ENCODE measurements around the gene BLOC1S5. TPM values are rescaled to one million over a fixed set of nuclear protein-coding genes. Genes with fewer than 3 reads are reported as not detected.

BLOC1S5 gene
- total and polyA plus RNA-seq, 9 of the 15 experiments (the other 6 are each of a cell fraction or from before 2014, with no cell fraction given): 8.5 to 41.0 (median 27.7) TPM

DNA sequence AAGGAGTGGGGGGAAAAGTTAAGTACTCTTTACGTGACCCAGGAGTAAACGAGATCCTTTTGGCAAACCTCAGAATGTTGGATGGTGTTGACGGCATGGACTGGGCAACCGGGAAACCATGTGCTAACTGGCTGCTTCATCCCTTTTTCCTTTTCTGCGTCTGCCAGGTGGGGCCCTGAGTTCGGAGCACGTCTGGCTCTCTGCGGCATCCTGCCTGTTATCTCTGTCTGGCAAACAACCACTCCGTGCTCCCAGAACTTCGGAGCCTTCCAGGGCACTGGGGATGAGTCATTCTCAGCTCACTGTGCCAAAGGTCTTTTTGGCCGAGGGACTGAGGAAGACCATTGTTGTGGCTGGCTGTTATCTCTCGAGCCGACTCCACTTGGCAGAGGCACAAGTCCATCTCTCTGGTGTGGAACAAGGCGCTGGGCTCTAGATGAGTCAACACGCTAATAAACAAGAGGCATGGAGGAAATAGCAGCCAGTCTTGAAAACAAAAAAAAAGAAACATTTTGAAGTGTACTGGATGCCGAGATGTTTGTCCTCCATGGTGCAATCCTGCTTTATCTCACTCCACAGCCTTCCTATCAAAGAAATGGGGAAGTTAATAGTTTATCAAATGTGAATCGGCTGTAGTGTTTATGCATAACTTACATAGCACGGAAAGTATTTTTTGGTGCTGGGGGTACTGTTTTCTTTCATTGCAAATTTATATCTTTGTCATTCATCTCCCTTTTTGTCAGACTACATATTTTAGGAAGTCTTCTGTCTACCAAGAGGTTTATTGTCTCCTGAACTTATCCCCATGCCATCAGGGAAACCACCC lies 89.0 kb downstream of the BLOC1S5 start (continued):
- no peak for TF ChIP-seq FUS (optimal IDR thresholded peaks at IDR 0.05; ENCODE audit: low read depth, low read length)
- TF ChIP-seq MBD2 (IDR thresholded peaks at IDR 0.05; ENCODE audit: borderline replicate concordance, low read depth): peak; percentile 62; the same call in 1 of the 2 replicates
- peak; percentile 39 for TF ChIP-seq MAFF (IDR thresholded peaks at IDR 0.05; ENCODE audit: low read length)
- TF ChIP-seq, protein P1, sequence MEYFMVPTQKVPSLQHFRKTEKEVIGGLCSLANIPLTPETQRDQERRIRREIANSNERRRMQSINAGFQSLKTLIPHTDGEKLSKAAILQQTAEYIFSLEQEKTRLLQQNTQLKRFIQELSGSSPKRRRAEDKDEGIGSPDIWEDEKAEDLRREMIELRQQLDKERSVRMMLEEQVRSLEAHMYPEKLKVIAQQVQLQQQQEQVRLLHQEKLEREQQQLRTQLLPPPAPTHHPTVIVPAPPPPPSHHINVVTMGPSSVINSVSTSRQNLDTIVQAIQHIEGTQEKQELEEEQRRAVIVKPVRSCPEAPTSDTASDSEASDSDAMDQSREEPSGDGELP (CRISPR knock-in tag; IDR thresholded peaks at IDR 0.05; ENCODE audit: borderline replicate concordance): peak; percentile 81; the same call in 1 of the 2 replicates
- TF ChIP-seq, protein P2, sequence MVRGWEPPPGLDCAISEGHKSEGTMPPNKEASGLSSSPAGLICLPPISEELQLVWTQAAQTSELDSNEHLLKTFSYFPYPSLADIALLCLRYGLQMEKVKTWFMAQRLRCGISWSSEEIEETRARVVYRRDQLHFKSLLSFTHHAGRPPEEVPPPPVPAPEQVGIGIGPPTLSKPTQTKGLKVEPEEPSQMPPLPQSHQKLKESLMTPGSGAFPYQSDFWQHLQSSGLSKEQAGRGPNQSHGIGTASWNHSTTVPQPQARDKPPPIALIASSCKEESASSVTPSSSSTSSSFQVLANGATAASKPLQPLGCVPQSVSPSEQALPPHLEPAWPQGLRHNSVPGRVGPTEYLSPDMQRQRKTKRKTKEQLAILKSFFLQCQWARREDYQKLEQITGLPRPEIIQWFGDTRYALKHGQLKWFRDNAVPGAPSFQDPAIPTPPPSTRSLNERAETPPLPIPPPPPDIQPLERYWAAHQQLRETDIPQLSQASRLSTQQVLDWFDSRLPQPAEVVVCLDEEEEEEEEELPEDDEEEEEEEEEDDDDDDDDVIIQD (CRISPR knock-in tag; IDR thresholded peaks at IDR 0.05): no peak
- TF ChIP-seq, protein P3, sequence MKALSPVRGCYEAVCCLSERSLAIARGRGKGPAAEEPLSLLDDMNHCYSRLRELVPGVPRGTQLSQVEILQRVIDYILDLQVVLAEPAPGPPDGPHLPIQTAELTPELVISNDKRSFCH (CRISPR knock-in tag; IDR thresholded peaks at IDR 0.05): no peak
- TF ChIP-seq, protein P3 (tag; IDR thresholded peaks at IDR 0.05): peak; percentile 51; the same call in 1 of the 2 replicates
- TF ChIP-seq, protein P4, sequence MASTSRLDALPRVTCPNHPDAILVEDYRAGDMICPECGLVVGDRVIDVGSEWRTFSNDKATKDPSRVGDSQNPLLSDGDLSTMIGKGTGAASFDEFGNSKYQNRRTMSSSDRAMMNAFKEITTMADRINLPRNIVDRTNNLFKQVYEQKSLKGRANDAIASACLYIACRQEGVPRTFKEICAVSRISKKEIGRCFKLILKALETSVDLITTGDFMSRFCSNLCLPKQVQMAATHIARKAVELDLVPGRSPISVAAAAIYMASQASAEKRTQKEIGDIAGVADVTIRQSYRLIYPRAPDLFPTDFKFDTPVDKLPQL (IDR thresholded peaks at IDR 0.05; ENCODE audit: extremely low read depth, insufficient read length): no peak
- no peak for TF ChIP-seq ZNF77 (CRISPR knock-in tag; IDR thresholded peaks at IDR 0.05)
- TF ChIP-seq RAD21 (CRISPR knock-in tag; conservative IDR thresholded peaks at IDR 0.05 in 1 of 2, IDR thresholded peaks at IDR 0.05 in 1 of 2): 0 out of 4 replicates have a peak, but pooled peaks have one; percentile 5 to 11
- TF ChIP-seq, protein P5, sequence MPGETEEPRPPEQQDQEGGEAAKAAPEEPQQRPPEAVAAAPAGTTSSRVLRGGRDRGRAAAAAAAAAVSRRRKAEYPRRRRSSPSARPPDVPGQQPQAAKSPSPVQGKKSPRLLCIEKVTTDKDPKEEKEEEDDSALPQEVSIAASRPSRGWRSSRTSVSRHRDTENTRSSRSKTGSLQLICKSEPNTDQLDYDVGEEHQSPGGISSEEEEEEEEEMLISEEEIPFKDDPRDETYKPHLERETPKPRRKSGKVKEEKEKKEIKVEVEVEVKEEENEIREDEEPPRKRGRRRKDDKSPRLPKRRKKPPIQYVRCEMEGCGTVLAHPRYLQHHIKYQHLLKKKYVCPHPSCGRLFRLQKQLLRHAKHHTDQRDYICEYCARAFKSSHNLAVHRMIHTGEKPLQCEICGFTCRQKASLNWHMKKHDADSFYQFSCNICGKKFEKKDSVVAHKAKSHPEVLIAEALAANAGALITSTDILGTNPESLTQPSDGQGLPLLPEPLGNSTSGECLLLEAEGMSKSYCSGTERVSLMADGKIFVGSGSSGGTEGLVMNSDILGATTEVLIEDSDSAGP (CRISPR knock-in tag; IDR thresholded peaks at IDR 0.05): no peak
- no peak for TF ChIP-seq RBM15 (IDR thresholded peaks at IDR 0.05; ENCODE audit: insufficient read depth, low read length)
- TF ChIP-seq, protein P6, sequence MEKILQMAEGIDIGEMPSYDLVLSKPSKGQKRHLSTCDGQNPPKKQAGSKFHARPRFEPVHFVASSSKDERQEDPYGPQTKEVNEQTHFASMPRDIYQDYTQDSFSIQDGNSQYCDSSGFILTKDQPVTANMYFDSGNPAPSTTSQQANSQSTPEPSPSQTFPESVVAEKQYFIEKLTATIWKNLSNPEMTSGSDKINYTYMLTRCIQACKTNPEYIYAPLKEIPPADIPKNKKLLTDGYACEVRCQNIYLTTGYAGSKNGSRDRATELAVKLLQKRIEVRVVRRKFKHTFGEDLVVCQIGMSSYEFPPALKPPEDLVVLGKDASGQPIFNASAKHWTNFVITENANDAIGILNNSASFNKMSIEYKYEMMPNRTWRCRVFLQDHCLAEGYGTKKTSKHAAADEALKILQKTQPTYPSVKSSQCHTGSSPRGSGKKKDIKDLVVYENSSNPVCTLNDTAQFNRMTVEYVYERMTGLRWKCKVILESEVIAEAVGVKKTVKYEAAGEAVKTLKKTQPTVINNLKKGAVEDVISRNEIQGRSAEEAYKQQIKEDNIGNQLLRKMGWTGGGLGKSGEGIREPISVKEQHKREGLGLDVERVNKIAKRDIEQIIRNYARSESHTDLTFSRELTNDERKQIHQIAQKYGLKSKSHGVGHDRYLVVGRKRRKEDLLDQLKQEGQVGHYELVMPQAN (IDR thresholded peaks at IDR 0.05; ENCODE audit: borderline replicate concordance): no peak
- TF ChIP-seq ELF1 (tag; IDR thresholded peaks at IDR 0.05): peak; percentile 52; the same call in 1 of the 2 replicates
- peak; percentile 95 for TF ChIP-seq CBFA2T3 (IDR thresholded peaks at IDR 0.05)
- TF ChIP-seq, protein P7, sequence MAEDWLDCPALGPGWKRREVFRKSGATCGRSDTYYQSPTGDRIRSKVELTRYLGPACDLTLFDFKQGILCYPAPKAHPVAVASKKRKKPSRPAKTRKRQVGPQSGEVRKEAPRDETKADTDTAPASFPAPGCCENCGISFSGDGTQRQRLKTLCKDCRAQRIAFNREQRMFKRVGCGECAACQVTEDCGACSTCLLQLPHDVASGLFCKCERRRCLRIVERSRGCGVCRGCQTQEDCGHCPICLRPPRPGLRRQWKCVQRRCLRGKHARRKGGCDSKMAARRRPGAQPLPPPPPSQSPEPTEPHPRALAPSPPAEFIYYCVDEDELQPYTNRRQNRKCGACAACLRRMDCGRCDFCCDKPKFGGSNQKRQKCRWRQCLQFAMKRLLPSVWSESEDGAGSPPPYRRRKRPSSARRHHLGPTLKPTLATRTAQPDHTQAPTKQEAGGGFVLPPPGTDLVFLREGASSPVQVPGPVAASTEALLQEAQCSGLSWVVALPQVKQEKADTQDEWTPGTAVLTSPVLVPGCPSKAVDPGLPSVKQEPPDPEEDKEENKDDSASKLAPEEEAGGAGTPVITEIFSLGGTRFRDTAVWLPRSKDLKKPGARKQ (CRISPR knock-in tag; IDR thresholded peaks at IDR 0.05): no peak
- peak; percentile 96 for TF ChIP-seq FOXK2 (conservative IDR thresholded peaks at IDR 0.05 in 1 of 2, IDR thresholded peaks at IDR 0.05 in 1 of 2; ENCODE audit: low read depth in 2 of 2)
